ENCODE results near the gene PPIL1. TPM values are rescaled to one million over a fixed set of nuclear protein-coding genes. Genes with fewer than 3 reads are reported as not detected.

Gene PPIL1
- total and polyA plus RNA-seq, 2 of the 13 experiments (the other 11 are each of a cell fraction or from before 2014, with no cell fraction given), result 74.2 to 144 TPM

DNA sequence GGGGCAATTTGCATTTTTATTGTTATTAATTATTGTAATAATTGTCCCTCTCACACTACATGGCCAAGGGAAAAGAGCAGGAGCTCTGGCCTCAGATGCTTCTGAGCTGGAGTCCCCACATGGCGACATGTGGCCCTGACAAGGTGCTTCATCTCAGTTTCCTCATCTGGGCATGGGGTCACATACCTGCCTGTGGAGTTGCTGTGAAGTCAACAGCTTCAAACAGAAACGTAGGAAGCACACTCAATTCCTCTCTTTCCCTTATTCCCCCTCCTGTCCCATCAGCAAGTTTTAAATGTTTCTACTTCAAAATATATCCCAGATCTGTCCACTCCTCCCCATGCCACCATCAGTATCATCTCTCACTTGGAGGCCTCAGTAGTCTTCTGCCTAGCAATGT, 44.0 kb downstream of the PPIL1 start (continued):
- TF ChIP-seq KDM1A (CRISPR knock-in tag; IDR thresholded peaks at IDR 0.05) (0 out of 2 replicates have a peak, but pooled peaks have one; percentile 73), ZSCAN22 (CRISPR knock-in tag; IDR thresholded peaks at IDR 0.05) (no peak), CREB1 (IDR thresholded peaks at IDR 0.05) (no peak), CREB1 (CRISPR knock-in tag; IDR thresholded peaks at IDR 0.05) (no peak), ZNF781 (CRISPR knock-in tag; IDR thresholded peaks at IDR 0.05; ENCODE audit: borderline replicate concordance, not compliant biosample characterization) (no peak), SMARCC2 (IDR thresholded peaks at IDR 0.05) (no peak), SRY (CRISPR knock-in tag; IDR thresholded peaks at IDR 0.05) (no peak), ZFY (CRISPR knock-in tag; IDR thresholded peaks at IDR 0.05) (no peak), ZNF333 (CRISPR knock-in tag; IDR thresholded peaks at IDR 0.05; ENCODE audit: borderline replicate concordance) (no peak), ZSCAN30 (CRISPR knock-in tag; IDR thresholded peaks at IDR 0.05) (no peak), TBL1XR1 (IDR thresholded peaks at IDR 0.05; ENCODE audit: borderline replicate concordance, low read length, partially characterized antibody) (no peak), ZNF326 (CRISPR knock-in tag; IDR thresholded peaks at IDR 0.05; ENCODE audit: borderline replicate concordance) (no peak), MED1 (CRISPR knock-in tag; IDR thresholded peaks at IDR 0.05) (0 out of 2 replicates have a peak, but pooled peaks have one; percentile 12), ZNF879 (CRISPR knock-in tag; IDR thresholded peaks at IDR 0.05) (no peak), ZNF510 (CRISPR knock-in tag; IDR thresholded peaks at IDR 0.05; ENCODE audit: low read depth) (no peak), PAX8 (CRISPR knock-in tag; IDR thresholded peaks at IDR 0.05; ENCODE audit: borderline replicate concordance) (no peak), SP2 (CRISPR knock-in tag; IDR thresholded peaks at IDR 0.05) (no peak)
- TF ChIP-seq, protein P1, sequence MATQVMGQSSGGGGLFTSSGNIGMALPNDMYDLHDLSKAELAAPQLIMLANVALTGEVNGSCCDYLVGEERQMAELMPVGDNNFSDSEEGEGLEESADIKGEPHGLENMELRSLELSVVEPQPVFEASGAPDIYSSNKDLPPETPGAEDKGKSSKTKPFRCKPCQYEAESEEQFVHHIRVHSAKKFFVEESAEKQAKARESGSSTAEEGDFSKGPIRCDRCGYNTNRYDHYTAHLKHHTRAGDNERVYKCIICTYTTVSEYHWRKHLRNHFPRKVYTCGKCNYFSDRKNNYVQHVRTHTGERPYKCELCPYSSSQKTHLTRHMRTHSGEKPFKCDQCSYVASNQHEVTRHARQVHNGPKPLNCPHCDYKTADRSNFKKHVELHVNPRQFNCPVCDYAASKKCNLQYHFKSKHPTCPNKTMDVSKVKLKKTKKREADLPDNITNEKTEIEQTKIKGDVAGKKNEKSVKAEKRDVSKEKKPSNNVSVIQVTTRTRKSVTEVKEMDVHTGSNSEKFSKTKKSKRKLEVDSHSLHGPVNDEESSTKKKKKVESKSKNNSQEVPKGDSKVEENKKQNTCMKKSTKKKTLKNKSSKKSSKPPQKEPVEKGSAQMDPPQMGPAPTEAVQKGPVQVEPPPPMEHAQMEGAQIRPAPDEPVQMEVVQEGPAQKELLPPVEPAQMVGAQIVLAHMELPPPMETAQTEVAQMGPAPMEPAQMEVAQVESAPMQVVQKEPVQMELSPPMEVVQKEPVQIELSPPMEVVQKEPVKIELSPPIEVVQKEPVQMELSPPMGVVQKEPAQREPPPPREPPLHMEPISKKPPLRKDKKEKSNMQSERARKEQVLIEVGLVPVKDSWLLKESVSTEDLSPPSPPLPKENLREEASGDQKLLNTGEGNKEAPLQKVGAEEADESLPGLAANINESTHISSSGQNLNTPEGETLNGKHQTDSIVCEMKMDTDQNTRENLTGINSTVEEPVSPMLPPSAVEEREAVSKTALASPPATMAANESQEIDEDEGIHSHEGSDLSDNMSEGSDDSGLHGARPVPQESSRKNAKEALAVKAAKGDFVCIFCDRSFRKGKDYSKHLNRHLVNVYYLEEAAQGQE (IDR thresholded peaks at IDR 0.05; ENCODE audit: borderline replicate concordance in 1 of 2, low read depth in 1 of 2, low read length in 2 of 2), result no peak
- TF ChIP-seq, protein P2, sequence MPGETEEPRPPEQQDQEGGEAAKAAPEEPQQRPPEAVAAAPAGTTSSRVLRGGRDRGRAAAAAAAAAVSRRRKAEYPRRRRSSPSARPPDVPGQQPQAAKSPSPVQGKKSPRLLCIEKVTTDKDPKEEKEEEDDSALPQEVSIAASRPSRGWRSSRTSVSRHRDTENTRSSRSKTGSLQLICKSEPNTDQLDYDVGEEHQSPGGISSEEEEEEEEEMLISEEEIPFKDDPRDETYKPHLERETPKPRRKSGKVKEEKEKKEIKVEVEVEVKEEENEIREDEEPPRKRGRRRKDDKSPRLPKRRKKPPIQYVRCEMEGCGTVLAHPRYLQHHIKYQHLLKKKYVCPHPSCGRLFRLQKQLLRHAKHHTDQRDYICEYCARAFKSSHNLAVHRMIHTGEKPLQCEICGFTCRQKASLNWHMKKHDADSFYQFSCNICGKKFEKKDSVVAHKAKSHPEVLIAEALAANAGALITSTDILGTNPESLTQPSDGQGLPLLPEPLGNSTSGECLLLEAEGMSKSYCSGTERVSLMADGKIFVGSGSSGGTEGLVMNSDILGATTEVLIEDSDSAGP (CRISPR knock-in tag; IDR thresholded peaks at IDR 0.05; ENCODE audit: borderline replicate concordance), result no peak
- TF ChIP-seq, protein P3, sequence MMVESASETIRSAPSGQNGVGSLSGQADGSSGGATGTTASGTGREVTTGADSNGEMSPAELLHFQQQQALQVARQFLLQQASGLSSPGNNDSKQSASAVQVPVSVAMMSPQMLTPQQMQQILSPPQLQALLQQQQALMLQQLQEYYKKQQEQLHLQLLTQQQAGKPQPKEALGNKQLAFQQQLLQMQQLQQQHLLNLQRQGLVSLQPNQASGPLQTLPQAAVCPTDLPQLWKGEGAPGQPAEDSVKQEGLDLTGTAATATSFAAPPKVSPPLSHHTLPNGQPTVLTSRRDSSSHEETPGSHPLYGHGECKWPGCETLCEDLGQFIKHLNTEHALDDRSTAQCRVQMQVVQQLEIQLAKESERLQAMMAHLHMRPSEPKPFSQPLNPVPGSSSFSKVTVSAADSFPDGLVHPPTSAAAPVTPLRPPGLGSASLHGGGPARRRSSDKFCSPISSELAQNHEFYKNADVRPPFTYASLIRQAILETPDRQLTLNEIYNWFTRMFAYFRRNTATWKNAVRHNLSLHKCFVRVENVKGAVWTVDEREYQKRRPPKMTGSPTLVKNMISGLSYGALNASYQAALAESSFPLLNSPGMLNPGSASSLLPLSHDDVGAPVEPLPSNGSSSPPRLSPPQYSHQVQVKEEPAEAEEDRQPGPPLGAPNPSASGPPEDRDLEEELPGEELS (CRISPR knock-in tag; IDR thresholded peaks at IDR 0.05), result no peak
- TF ChIP-seq, protein P4, sequence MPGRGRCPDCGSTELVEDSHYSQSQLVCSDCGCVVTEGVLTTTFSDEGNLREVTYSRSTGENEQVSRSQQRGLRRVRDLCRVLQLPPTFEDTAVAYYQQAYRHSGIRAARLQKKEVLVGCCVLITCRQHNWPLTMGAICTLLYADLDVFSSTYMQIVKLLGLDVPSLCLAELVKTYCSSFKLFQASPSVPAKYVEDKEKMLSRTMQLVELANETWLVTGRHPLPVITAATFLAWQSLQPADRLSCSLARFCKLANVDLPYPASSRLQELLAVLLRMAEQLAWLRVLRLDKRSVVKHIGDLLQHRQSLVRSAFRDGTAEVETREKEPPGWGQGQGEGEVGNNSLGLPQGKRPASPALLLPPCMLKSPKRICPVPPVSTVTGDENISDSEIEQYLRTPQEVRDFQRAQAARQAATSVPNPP (CRISPR knock-in tag; IDR thresholded peaks at IDR 0.05), result no peak
- TF ChIP-seq, protein P5, sequence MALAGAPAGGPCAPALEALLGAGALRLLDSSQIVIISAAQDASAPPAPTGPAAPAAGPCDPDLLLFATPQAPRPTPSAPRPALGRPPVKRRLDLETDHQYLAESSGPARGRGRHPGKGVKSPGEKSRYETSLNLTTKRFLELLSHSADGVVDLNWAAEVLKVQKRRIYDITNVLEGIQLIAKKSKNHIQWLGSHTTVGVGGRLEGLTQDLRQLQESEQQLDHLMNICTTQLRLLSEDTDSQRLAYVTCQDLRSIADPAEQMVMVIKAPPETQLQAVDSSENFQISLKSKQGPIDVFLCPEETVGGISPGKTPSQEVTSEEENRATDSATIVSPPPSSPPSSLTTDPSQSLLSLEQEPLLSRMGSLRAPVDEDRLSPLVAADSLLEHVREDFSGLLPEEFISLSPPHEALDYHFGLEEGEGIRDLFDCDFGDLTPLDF (CRISPR knock-in tag; IDR thresholded peaks at IDR 0.05), result no peak

Data from HepG2 (cell line).